EL (cell line): ENCODE results near the gene MS4A13.
"Not testable (repeated sequence)": the region's sequence is repeated elsewhere in the genome, so short reads cannot be mapped to it uniquely, and the experiment has no call there.

Experiments used
- DNase-seq: peaks from one replicate; pipeline ENCODE4 v3.0.0-alpha.2; 2016

Gene MS4A13, protein sequence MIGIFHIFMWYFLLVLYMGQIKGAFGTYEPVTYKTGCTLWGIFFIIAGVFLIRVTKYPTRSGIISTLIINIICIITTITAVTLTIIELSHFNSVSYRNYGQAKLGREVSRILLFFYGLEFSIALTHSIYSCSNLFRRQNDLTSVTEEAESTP

DNA sequence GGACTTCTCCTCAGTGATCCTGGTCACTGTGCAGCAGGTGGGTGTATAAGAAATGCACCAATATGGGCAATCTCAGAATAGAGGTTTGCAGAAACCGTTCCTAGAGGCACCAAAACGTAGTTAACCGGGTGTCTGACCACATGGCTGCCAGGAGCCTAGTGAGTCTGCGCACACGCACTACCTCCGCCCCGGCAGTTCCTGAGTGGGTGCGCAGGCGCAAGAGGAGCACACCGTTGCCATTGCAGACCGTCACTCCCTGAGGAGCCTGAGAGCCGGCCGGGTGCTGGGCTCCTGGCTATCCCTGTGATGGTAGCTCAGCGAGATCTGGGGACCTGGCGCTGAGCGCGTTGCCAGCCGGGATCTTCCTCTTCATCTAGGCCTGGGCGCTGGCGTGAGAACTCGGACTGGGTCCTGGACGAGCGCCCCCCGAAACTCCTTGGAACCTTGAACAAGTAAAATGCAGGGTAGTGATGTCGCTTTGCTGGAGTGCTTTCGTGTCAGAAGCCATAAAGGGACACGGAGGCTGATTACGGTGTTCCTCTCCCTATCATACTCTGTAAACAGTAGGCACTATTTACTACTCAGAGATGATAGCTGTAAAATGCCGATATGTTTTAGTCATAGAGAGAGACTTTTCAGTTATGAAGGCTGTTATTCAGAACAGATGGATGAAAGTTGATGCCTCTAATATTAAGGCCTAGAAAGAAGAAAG lies at the start of gene MS4A13:
Gene MS4A13 (plus strand): TSS at position 249 of the 712 bp plus-strand sequence. CDS start 2,692 bp downstream, outside the sequence.
- DNase-seq = no peak

DNA sequence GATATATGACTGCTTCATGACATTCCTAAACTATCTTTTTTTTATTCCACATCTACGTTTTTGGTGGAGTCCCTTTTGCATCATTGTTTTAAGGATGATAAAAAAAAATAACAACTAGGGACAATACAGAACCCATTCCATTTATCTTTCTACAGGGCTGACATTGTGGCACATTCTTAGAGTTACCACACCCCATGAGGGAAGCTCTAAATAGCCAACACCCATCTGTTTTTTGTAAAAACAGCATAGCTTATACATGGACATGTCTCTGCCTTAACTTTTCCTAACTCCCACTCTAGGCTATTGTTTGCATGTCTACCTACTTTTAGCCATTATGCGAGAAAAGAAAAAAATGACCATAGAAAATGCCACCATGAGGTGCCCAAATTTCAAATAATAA lies 46.4 kb upstream of the MS4A13 start:
- DNase-seq = no peak

DNA sequence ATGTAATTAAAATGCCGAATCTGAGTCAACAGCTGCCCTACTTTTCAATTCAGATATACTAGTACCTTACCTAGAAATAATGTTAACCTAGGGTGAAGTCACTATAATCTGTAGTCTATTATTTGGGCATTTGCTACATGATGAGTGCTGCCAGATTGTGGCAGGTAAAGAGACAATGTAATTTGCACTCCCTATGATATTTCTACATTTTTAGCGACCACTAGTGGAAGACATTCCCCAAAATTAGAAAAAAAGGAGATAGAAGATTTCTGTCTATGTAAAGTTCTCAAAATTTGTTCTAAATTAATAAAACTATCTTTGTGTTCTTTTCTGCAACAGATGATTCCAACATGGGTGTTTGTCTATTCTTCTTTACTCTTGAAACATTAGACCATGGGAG lies 45.5 kb upstream of the MS4A13 start:
- DNase-seq = no peak

DNA sequence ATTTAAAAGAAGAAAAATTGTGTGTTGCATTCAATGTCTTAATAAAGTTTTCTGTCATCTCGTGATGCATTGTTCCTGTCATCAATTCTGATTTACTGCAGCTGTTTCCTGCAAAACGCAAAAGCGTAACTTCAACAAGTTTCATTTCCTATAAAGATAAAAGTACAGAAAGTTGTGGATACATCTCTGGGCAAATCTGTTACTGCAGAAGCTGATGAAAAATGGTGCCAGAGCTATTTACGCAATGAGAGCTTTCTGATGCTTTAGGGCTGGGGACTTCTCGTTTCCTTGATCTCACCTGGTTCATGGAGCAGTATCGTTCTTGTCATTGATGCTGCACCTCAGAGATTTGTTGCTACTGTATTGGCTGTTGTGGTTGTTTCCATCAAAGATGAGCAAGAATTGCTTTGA lies 38.2 kb upstream of the MS4A13 start:
- no peak for DNase-seq

DNA sequence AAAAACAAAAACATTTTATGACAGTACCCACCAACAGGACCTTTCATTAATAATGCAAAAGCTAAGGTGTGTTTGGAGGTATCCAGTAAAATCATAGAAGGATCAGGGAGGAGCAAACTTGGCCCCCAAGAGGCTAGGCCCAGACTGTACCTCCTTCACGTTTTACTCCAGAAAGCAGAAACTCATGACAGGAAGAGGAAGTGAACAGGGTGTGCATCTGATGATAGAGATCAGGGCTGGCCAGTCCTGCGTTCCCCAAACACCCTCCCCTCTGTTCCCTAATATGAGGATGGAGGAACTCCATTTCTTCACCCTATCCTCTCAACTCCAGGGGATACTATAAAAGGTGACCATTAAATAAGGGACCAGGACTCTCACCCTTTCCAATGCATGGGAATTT lies 32.8 kb upstream of the MS4A13 start:
- DNase-seq = no peak

DNA sequence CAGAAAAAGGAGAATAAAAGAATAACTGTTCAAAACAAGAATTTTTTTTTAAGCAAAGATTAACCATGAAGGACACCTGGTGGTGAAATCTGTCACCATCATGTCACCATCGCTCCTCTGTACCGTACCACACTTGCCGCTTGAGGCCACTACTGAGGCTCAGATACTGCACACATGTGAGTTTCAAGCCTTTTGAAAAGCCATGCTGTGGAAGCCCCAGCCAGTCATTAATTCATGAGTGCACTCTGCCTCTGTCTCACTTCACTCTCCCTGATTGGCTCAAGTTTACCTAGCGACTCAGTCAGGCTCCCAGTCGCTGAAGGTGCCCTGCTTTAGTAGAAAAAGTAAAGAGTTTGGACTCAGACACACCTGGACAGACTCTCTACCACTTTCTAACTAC lies 29.2 kb upstream of the MS4A13 start:
- no peak for DNase-seq

DNA sequence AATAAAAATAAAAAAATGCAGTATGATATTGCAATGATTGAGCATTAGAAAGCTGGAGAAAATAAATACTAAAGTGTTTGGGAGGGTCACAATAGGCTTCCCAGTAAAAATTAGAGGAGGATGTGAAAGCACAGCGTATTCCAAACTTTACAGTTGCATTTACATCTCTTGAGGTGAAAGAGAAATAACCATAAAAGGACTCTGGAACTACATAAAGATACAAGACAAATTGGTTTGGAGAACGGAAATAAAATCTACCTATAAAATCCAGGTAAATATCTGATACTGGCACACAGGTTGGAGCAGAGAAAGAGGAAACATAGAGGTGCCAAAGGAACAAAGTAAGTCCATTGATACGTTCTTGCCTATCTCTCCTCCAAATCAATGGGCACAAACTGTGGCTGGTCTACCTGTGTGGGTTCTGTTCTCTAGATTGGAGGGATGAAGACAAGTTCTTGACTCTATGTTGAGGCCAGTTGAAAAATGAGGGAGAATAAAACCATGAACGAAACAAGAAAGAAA lies 22.6 kb upstream of the MS4A13 start, which contains the start of gene MS4A12:
Gene MS4A12 (plus strand): TSS at position 291 of the 522 bp plus-strand sequence. CDS start 4,541 bp downstream, outside the sequence.
- no peak for DNase-seq

DNA sequence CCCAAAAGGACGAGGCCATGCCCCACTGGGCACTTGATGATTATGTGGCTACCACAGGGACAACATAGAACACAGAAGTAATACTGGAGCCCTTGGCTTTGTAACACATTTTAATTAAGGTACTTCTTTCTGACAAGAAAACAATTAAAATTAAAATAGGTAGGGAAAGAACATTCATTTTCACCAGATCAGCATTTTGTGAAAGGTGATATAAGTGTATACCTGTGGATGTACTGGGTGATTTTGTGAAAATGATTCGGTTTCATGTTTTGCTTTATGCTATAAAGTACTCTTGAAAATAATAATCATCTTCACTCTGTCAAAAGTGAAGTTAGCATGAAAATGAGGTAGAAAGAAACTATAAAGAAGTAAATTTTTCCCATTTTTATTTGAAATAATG lies 21.7 kb upstream of the MS4A13 start:
- DNase-seq = no peak

DNA sequence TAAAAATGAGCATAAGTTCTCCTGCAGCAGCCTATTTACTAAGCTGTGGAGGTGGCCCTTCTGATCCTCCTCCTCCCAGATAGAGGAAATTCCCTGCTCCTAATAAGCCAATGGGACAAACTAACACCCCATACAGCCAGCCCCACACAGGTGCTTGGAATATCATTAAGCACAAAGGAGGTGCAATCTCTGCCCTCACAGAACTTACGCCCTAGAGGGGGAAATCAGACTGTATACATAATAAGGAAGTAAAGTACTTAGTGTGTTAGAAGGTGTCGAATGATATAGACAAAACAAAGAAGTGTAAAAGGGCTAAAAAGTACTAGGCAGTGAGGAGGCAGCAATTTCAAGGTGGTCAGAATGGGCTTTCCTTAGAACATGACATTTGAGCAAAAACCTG lies 16.8 kb upstream of the MS4A13 start:
- DNase-seq = no peak

DNA sequence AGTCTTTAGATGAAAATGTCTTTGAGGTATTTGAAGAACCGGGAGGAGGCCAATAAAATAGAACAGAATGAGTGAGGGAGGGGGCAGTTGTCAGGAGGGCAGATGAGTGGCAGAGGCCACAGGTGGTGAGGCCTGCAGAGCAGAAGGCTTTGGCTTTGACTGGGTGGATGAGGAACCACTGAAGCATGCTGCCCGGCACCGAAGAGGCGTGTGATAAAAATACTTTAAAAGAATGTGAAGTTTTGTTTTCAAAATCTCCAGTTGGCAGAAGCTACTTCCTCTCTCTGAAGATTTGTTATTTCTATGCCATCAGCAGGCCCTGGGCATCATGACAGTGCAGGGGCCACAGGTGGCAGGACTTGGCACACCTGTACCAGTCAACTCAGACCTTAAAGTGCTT lies 16.3 kb upstream of the MS4A13 start:
- peak; percentile 35 for DNase-seq

DNA sequence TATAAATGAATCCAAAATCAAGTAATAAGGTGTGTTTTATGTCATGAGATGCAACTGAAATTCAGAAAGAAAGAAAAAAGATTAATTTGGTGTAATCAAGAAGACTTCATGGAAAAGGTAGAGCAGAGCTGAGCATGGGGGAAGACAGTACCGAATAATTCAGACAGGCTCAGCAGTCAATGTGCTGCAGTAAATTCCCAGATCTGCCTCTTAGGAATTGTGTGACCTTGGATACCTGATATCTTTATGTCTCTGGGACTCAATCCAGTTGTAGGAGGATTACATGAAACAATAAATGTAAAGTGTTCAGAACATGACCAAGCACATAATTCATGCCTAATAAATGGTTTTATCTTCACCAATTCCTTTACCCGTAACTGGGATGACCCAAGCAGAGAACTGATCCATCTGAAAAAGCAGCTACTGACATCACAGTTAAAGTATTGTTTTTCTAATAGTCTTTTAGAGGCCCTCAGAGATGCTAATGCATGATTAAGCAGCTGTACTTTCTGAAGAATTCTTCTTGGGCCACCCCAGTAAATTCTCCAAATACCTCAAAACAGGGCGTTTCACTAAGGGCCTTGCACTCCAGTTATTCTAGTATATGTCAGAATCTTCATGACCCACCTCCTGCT lies 14.8 kb upstream of the MS4A13 start:
- peak; percentile 58 for DNase-seq

DNA sequence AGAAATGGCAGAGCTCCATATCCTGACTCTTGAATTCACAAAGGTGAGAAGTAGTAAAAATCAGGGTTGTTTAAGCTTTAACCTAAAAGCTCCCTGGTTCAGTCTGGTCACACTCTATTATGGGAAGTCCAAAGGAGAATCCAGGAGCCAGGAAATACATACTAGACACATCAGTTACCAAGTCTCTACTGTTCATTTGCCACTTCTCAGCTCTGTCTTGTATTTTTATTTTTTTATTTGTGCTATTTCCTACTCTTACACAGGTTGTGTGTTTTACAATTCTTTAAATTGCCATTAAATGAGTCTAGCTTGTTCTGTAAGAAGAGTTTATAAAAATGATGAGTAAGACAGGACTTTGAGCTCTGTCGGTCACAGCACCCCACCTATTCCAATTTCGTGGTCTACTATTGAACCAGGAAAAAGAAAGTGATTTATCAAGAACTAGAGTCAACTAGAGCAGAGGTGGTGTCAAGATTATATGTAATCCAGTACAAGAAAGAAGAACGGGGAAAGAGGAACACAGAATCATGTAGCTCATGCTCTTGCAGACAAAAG lies 12.9 kb upstream of the MS4A13 start:
- DNase-seq = no peak

DNA sequence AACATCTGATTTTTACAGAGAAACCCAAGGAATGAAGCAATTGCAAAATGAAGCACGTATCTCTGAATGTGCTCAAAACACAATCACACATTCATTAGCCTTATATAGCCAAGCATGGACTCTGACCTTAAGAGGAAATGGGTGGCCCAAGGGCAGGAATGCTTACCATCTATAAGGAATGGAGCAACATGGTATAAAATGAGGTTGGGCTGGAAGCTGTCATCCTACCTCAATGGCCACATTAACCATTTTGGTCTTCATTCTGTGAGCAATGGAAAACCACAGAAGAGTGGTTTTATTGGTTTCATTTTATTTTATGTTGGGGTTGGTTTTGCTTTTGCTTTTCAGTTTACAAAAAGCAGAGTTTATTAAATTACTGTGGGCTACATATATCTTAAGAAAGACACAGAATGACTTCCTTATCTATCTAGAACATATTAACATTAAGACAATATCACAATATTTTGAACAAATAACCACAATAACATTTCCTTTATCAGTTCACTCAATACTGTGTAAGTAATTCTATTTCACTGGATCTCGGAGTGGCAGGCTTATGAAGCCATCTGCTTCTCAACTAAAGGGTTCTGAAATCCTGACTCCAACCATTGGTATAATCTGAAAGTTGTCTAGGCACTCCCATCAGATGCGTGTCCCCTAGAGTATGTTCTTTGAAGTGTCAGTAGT lies 10.8 kb upstream of the MS4A13 start:
- DNase-seq = no peak

DNA sequence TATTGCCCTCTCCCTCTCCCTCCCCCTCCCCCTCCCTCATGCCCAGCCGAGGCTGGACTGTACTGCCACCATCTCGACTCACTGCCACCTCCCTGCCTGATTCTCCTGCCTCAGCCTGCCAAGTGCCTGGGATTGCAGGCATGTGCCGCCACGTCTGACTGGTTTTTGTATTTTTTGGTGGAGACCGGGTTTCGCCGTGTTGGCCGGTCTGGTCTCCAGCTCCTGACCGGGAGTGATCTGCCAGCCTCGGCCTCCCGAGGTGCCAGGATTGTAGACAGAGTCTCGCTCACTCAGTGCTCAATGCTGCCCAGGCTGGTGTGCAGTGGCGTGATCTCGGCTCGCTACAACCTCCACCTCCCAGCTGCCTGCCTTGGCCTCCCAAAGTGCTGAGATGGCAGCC lies 5.6 kb upstream of the MS4A13 start:
- not testable (repeated sequence) for DNase-seq

DNA sequence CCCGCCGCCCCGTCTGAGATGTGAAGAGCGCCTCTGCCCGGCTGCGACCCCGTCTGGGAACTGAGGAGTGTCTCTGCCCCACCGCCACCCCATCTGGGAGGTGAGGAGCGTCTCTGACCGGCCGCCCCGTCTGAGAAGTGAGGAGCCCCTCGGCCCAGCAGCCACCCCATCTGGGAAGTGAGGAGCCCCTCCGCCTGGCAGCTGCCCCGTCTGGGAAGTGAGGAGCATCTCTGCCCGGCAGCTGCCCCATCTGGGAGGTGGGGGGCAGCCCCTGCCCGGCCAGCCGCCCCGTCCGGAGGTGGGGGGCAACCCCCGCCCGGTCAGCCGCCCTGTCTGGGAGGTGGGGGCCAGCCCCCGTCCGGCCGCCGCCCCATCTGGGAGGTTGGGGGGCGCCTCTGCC lies 5.0 kb upstream of the MS4A13 start:
- DNase-seq = not testable (repeated sequence)

DNA sequence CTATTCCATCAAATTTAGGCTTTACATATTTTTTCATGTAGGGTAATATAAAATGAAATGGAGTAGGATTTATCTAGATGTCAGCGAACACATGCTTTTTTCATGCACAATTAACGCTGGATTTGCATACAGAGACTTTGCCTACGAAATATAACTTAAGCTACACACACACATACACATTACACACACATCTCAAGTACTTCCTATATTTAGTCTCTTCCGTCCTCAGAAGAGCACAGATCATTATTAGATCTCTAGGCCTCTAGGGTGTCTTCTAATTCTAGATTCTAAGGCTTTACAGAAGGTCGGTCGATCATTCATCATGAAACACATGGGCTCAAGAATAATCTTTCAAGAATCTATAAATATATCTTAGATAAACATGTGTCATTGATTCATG lies 3.8 kb upstream of the MS4A13 start:
- DNase-seq = no peak

DNA sequence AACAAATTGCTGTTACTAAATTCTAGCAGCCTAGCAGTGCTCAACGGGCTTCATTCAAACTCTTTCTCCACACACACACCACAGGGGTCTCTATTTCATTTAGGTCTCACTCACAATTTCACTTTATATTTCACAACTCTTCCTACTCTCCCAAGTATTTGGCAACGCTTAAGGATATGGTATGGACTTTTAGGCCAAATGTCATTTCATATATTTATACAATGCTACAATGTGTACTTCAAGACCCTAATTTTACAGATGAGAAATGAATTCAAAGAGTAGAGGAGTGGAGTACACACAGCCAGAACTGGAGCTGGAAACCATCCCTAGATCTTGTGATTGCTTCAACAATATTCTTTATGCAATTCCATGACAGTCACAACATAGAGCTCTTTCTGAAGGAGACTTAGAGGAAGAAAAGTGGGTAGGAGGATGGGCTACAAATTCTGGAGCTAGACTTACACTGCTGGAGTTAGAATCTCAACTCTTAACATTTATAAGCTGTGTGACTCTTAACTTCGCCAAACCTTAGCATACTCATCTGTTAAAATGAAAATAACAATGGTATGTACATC lies 2.5 kb upstream of the MS4A13 start:
- no peak for DNase-seq

DNA sequence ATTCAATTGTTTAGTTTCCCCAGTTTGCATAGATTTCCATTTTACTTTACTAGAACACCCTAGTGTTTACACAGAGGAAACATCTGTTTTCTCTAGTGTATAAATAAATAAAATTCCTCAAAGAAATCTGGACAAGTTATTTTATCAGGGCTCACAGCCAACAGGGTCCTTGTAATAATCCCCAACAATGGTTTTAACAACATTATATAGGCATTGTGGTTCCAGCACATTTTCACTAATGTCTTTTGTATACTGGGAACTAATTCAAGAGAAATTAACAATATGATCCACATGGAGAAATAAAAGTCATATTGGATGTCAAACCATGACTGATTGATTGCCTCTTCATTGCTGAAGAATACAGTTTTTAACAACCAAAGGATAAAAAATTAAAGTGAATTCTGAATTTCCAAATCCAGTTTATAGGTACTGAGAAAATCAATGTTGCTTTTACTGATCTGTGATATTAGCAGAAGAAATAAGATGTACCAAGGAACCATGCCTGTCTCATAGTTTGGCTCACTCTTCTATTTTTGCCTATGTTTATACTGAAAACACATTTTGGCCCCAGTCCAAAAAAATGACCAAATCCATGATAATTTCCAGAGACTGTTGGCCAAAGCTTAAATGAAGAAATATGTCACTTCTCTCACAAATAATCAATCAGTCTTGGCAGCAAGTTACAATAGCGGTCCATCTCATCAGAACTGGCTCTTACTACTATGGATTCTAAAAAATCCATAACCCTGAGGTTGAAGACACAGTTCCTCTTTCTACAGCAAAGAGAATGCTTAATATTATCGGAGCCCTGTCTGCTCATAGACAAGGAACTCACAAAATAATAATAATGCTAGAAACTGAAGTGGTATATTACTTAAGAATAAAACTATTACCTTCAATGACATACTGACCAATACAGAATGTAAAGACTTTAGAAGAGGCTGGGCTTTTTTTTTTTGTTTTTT lies 1.4 kb upstream of the MS4A13 start:
- no peak for DNase-seq

DNA sequence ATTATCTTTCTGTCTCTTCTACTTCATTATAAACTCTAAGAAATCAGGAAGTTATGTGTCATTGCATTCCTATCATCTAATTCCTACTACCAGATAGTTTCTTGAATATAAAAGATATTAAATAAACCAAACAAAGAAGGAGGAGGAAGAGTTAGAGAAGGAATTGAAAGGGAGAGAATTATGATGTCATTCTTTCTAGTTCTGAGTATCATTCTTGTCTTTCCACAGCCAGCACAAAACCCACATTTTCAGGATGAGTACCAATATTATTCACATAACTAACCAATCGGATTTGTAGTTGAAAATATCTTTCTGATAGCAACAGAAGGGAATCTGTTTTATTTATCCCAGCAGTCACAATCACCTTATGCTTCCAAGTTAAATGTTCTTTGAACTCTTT lies 13.3 kb downstream of the MS4A13 start:
- no peak for DNase-seq

DNA sequence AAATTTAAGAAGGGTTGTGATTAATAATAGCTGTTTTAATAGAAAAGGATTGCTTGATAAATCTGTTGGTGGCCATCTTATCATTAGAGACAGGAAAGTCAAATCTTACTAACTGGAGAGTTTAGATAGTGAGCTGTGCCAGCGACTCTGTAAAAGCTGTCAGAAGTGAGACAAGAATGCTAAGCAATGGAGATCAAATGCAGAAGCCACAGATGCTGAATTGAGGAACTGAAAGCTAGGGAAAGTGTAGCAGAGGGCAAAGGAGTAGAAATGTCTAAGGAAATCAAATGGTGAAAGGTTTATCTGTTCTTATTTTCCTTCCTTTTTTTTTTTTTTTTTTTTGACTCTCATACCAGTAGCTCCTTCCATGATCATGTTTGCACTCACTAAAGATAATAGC lies 13.7 kb downstream of the MS4A13 start:
- no peak for DNase-seq

DNA sequence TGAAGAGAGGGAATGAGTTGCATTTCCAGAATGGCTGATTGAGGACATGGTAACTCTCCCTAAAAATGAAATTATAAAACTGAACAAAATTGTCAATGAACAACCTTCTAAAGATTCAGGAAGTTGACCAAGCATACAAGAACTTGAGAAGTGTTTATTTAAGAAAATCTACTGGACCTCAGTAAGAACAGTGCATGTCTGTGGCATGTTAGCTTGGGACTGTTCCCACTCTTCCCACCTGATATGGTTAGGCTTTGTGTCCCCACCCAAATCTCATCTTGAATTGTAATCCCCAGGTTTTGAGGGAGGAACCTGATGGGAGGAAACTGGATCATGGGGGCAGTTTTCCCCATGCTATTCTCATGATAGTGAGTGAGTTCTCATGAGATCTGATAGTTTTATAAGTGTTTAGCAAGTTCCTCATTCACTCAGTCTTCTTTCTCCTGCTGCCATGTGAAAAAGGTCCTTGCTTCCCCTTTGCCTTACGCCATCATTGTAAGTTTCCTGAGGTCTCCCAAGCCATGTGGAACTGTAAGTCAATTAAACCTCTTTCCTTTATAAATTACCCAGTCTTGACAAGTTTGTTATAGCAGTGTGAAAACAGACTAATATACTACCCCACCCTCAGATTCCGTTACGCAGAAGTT lies 15.4 kb downstream of the MS4A13 start:
- DNase-seq = no peak
